Esophagus muscularis mucosa (tissue), 4 donors: ENCODE results near the gene COX14. TPM values are rescaled to one million over a fixed set of nuclear protein-coding genes. Genes with fewer than 3 reads are reported as not detected.
"Not testable (repeated sequence)": the region's sequence is repeated elsewhere in the genome, so short reads cannot be mapped to it uniquely, and the experiment has no call there.

Source experiments
- DNase-seq: peaks from one replicate; pipeline ENCODE4 v3.0.0-alpha.2; 2017; ENCODE audit errors: extremely low spot score
- H3K27ac ChIP-seq, 4 donors: fragments of 200-600 bp; sonication (generic); replicated peaks in 1 of 4; 1 replicate in 3 of 4; 2 replicates in 1 of 4; pipeline ENCODE4 v1.5.1; 2016 to 2019; ENCODE audit warnings: mild to moderate bottlenecking in 1 of 4
- H3K27me3 ChIP-seq, 4 donors: fragments of 200-600 bp; sonication (generic); one replicate each; pipeline versions ENCODE4 v1.5.1 to v1.6.0; 2016 to 2019
- H3K36me3 ChIP-seq, 4 donors: fragments of 200-600 bp; sonication (generic); one replicate each; pipeline ENCODE4 v1.5.1; 2016 to 2019
- H3K4me1 ChIP-seq, 4 donors: fragments of 200-600 bp; sonication (generic); one replicate each; pipeline ENCODE4 v1.5.1; 2016 to 2019
- H3K4me3 ChIP-seq, 4 donors: fragments of 200-600 bp; sonication (generic); 1 replicate in 2 of 4; 2 replicates in 2 of 4; pipeline ENCODE4 v1.5.1; 2016 to 2019; ENCODE audit warnings: mild to moderate bottlenecking in 4 of 4, moderate library complexity in 1 of 4
- H3K9me3 ChIP-seq, 4 donors: fragments of 200-600 bp; sonication (generic); 1 replicate in 3 of 4; 2 replicates in 1 of 4; pipeline ENCODE4 v1.5.1; 2016 to 2019
- EP300 ChIP-seq: sonication (generic); formaldehyde crosslinking; IDR thresholded peaks from one replicate; pipeline ENCODE4 v1.6.1; 2017; ENCODE audit warnings: antibody characterized with exemption
- POLR2A ChIP-seq: fragments of 450-650 bp; IDR thresholded peaks from one replicate; pipeline ENCODE4 v1.6.1; 2017; ENCODE audit warnings: antibody characterized with exemption, moderate library complexity, mild to moderate bottlenecking, low read depth
- POLR2AphosphoS5 ChIP-seq, 2 donors: sonication (generic); formaldehyde crosslinking; IDR thresholded peaks; one replicate each; pipeline ENCODE4 v1.6.1; 2017; ENCODE audit warnings: antibody characterized with exemption in 2 of 2
- WGBS: methylation state at CpG from one replicate; pipeline ENCODE4 v1.1.5; 2018; 5-methylcytosine and 5-hydroxymethylcytosine counted together
- intact Hi-C: fragments of 100-400 bp; cut with DNase I; formaldehyde crosslinking; loops from one replicate; pipeline ENCODE4 v1.15.1; 2023
- total RNA-seq, 4 donors: library from RNA; depleted of rRNA; stranded (reverse); fragments of >200 nt; gene quantifications; one replicate each; pipeline versions ENCODE4 v1.1.0 to v1.2.1, GENCODE V29; 2016
- TF ChIP-seq, protein P1 (sequence below), 3 experiments: fragments of 200-600 bp in 2 of 3; fragments of 450-650 bp in 1 of 3; sonication (generic) in 2 of 3; IDR thresholded peaks; one replicate each; pipeline ENCODE4 v1.5.1; 2017 to 2019; ENCODE audit warnings: antibody characterized with exemption in 3 of 3, mild to moderate bottlenecking in 2 of 3, moderate library complexity in 1 of 3

The COX14 gene
- total RNA-seq, 4 donors from 2014 or later = 52.8 to 105 (median 87.6) TPM

DNA sequence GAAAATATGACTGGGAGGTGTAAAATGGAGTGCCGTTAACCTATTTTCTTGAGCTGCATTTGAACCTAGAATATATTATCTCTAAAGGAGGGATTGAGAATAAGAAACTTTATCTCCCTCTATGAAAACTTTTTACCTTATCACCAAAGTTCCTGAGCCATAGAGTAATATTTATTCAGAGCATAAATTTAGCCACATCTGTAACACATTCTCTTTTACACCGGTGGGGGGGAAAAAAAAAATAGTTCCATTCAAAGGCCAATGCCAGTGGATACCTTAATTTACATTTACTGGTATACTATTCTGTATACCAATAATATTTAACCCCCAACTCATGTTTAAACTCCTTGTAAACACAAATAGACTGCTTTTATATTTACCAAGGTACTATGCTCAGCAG is 33.4 kb downstream of the COX14 start:
- intact Hi-C loops = no loop called here
- Histone ChIP-seq H3K36me3 (peaks cover 0 to 27% (median 12%) of the 10 kb centered on the region in 4 donors), H3K27ac (no peak overlapping the region), H3K4me1 (peaks cover 0 to 6% (median 0%) of the 10 kb centered on the region in 4 donors), H3K4me3 (no peak overlapping the region), H3K9me3 (no peaks in the 10 kb centered on the region), H3K27me3 (no peaks in the 10 kb centered on the region)
- 84% methylated on average over 2 of the region's 2 CpGs for WGBS
- TF ChIP-seq POLR2AphosphoS5 (IDR thresholded peaks at IDR 0.05) = no peak
- TF ChIP-seq EP300 = no peak
- TF ChIP-seq POLR2A = no peak
- TF ChIP-seq, protein P1, sequence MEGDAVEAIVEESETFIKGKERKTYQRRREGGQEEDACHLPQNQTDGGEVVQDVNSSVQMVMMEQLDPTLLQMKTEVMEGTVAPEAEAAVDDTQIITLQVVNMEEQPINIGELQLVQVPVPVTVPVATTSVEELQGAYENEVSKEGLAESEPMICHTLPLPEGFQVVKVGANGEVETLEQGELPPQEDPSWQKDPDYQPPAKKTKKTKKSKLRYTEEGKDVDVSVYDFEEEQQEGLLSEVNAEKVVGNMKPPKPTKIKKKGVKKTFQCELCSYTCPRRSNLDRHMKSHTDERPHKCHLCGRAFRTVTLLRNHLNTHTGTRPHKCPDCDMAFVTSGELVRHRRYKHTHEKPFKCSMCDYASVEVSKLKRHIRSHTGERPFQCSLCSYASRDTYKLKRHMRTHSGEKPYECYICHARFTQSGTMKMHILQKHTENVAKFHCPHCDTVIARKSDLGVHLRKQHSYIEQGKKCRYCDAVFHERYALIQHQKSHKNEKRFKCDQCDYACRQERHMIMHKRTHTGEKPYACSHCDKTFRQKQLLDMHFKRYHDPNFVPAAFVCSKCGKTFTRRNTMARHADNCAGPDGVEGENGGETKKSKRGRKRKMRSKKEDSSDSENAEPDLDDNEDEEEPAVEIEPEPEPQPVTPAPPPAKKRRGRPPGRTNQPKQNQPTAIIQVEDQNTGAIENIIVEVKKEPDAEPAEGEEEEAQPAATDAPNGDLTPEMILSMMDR (IDR thresholded peaks at IDR 0.05) = no peak
- DNase-seq = no peak

DNA sequence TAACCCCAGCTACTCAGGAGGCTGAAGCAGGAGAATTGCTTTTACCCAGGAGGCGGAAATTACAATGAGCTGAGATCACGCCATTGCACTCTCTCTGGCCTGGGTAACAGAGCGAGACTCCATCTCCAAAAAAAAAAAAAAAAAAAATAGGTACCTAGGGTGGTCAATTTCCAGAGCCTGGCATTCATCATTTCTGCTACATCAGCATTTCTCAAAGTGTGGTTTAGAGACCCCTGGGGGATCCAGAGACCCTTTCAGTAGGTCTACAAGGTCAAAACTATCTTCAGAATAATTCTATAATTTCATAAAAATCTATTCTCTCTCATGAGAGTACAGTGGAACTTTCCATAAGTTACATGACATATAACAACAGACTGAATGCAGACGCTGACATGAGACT is 35.2 kb downstream of the COX14 start:
- DNase-seq = no peak
- TF ChIP-seq EP300 (no peak), POLR2AphosphoS5 (IDR thresholded peaks at IDR 0.05) (no peak), POLR2A (no peak)
- TF ChIP-seq, protein P1 (IDR thresholded peaks at IDR 0.05) = no peak
- no peak overlapping the region for H3K4me3 ChIP-seq
- no peak overlapping the region for H3K27ac ChIP-seq
- no peaks in the 10 kb centered on the region for H3K9me3 ChIP-seq
- 96% methylated on average over 4 of the region's 4 CpGs for WGBS
- intact Hi-C loops = no loop called here
- no peaks in the 10 kb centered on the region for H3K27me3 ChIP-seq
- peaks cover 0 to 13% (median 0%) of the 10 kb centered on the region in 4 donors for H3K36me3 ChIP-seq
- H3K4me1 ChIP-seq = peaks cover 0 to 12% (median 3%) of the 10 kb centered on the region in 4 donors

DNA sequence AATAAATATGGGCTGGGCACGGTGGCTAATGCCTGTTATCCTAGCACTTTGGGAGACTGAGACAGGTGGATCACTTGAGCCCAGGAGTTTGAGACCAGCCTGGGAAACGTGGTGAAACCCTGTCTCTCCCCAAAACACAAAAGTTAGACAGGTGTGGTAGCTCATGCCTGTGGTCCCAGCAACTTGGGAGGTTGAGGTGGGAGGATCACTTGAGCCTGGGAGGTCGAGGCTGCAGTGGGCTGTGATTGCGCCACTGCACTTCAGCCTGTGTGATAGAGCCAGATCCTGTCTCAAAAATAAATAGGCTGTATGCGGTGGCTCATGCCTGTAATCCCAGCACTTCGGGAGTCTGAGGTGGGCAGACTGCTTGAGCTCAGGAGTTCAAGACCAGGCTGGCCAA is 36.0 kb downstream of the COX14 start:
- peaks cover 0 to 11% (median 0%) of the 10 kb centered on the region in 4 donors for H3K36me3 ChIP-seq
- DNase-seq, H3K4me3 ChIP-seq, H3K27me3 ChIP-seq, H3K27ac ChIP-seq, intact Hi-C loops, H3K9me3 ChIP-seq: not testable (repeated sequence)
- WGBS = 94% methylated on average over 6 of the region's 6 CpGs
- H3K4me1 ChIP-seq = peaks cover 0 to 12% (median 3%) of the 10 kb centered on the region in 4 donors

DNA sequence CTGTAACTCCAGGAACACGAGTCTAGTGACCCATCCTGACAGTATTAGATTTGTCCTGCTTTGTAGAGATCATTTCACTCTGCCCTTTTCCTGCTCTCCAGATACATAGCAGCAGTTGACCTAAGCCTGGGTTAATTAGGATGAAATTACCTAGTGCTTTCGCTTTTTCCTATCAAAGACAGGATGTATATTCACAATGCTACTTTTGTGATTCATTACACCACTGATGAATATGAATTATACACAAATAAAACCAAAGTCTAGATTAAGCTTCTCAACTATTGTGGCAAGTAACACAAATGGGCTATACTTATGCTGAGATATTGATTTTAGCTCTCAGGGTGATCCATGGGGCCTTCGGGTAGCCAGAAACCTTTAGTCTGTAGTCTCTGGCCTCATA is 37.3 kb downstream of the COX14 start:
- no peaks in the 10 kb centered on the region for H3K9me3 ChIP-seq
- no peak overlapping the region for H3K4me3 ChIP-seq
- no peak overlapping the region for H3K27ac ChIP-seq
- intact Hi-C loops = no loop called here
- 74% methylated on average over 3 of the region's 3 CpGs for WGBS
- TF ChIP-seq, protein P1 (IDR thresholded peaks at IDR 0.05) = no peak
- no peak for TF ChIP-seq EP300
- TF ChIP-seq POLR2A = no peak
- TF ChIP-seq POLR2AphosphoS5 (IDR thresholded peaks at IDR 0.05) = no peak
- no peak for DNase-seq
- H3K36me3 ChIP-seq = peaks cover 0 to 8% (median 3%) of the 10 kb centered on the region in 4 donors
- no peaks in the 10 kb centered on the region for H3K27me3 ChIP-seq
- H3K4me1 ChIP-seq = peaks cover 0 to 12% (median 3%) of the 10 kb centered on the region in 4 donors

DNA sequence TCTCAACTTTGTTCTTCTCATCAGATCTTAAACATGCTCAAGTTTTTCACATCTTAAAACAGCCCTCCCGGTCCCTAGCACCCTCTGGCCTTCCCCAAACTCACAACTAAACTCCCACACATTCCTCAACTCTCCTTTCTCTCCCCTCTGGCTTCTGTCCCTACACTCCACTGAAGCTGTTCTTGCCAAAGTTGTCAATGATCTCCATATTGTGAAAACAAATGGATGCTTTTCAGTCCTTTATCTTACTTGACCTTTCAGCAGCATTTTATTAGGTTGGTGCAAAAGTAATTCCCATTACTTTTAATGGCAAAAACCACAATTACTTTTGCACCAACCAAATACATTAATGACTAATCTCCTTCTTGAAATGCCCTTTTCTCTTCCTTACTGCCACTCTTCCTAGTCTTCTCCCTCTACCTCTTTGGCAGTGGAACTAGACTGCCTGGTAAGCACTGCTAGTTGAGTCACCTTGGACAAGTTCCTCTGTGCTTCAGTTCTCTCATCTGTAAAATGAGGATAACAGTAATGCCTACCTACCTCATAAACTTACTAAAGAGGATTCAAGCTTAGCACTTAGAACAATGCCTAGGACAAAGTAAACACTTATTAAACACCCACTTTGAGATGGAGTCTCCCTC is 39.1 kb downstream of the COX14 start:
- peaks cover 0 to 8% (median 3%) of the 10 kb centered on the region in 4 donors for H3K36me3 ChIP-seq
- 67% methylated on average over 1 of the region's 1 CpG for WGBS
- no peak for DNase-seq
- no peak overlapping the region for H3K27ac ChIP-seq
- H3K27me3 ChIP-seq = no peaks in the 10 kb centered on the region
- no peak overlapping the region for H3K4me3 ChIP-seq
- no peaks in the 10 kb centered on the region for H3K9me3 ChIP-seq
- no peak for TF ChIP-seq POLR2AphosphoS5 (IDR thresholded peaks at IDR 0.05)
- TF ChIP-seq, protein P1 (IDR thresholded peaks at IDR 0.05) = no peak
- TF ChIP-seq POLR2A = no peak
- no peak for TF ChIP-seq EP300
- peaks cover 0 to 12% (median 3%) of the 10 kb centered on the region in 4 donors for H3K4me1 ChIP-seq
- intact Hi-C loops = no loop called here

DNA sequence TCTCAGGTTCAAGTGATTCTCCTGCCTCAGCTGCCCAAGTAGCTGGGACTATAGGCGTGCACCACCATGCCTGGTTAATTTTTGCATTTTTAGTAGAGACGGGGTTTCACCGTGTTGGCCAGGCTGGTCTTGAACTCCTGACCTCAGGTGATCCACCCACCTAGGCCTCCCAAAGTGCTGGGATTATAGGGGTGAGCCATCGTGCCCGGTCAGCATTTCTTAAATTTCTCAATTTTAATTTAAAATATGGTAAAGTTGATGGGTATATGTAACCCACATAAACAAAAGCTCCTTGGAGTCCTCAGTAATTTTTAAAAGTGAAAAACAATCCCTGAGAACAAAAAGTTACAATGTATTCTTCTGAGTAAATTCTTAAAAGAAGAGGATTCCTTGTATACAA is 42.9 kb downstream of the COX14 start:
- H3K36me3 ChIP-seq, DNase-seq, H3K4me3 ChIP-seq, intact Hi-C loops, H3K9me3 ChIP-seq, H3K4me1 ChIP-seq, H3K27me3 ChIP-seq, H3K27ac ChIP-seq: not testable (repeated sequence)
- WGBS = 90% methylated on average over 5 of the region's 5 CpGs
